HepG2 (cell line): ENCODE results near the gene ALDH1A1. TPM values are rescaled to one million over a fixed set of nuclear protein-coding genes. Genes with fewer than 3 reads are reported as not detected.

Experiments used
- ARID4A ChIP-seq: sonication (generic); formaldehyde crosslinking; IDR thresholded peaks from 2 replicates; pipeline ENCODE4 v1.5.0; 2020; ENCODE audit warnings: mild to moderate bottlenecking, missing genetic modification reagents, borderline replicate concordance
- ATF2 ChIP-seq: sonication (generic); formaldehyde crosslinking; IDR thresholded peaks from 2 replicates; pipeline ENCODE4 v1.4.0; 2020; ENCODE audit warnings: missing genetic modification reagents
- FOXP1 ChIP-seq, 2 experiments: fragments of 450-650 bp in 1 of 2; IDR thresholded peaks; 2 replicates each; pipeline ENCODE4 v1.6.1; 2017 to 2018; ENCODE audit warnings: antibody characterized with exemption in 1 of 2
- HDAC6 ChIP-seq: fragments of 200-600 bp; sonication (generic); IDR thresholded peaks from 2 replicates; pipeline ENCODE4 v1.7.0; 2017; ENCODE audit warnings: mild to moderate bottlenecking, antibody characterized with exemption, low read length, low read depth
- KLF13 ChIP-seq: sonication (generic); formaldehyde crosslinking; IDR thresholded peaks from 2 replicates; pipeline ENCODE4 v1.4.0; 2020; ENCODE audit warnings: mild to moderate bottlenecking, missing genetic modification reagents
- MAFK ChIP-seq, 2 experiments: IDR thresholded peaks in 1 of 2; conservative IDR thresholded peaks in 1 of 2; 2 replicates each; pipeline ENCODE4 v1.6.1; 2011; ENCODE audit warnings: improper control_type of control experiment in 2 of 2, low read length in 2 of 2
- MEIS1 ChIP-seq: sonication (generic); formaldehyde crosslinking; IDR thresholded peaks from 2 replicates; pipeline ENCODE4 v1.9.0; 2021; ENCODE audit warnings: mild to moderate bottlenecking, missing genetic modification reagents, moderate library complexity, borderline replicate concordance
- MXD4 ChIP-seq: IDR thresholded peaks from 2 replicates; pipeline ENCODE4 v1.6.1; 2016; ENCODE audit warnings: mild to moderate bottlenecking, missing biosample characterization, missing genetic modification reagents
- MZF1 ChIP-seq: sonication (generic); formaldehyde crosslinking; IDR thresholded peaks from 2 replicates; pipeline ENCODE4 v1.8.1; 2023; ENCODE audit warnings: mild to moderate bottlenecking, missing genetic modification reagents, borderline replicate concordance
- NFIC ChIP-seq: IDR thresholded peaks from 2 replicates; pipeline ENCODE4 v1.6.1; 2012; ENCODE audit warnings: mild to moderate bottlenecking, low read length, inconsistent platforms
- PPARG ChIP-seq: conservative IDR thresholded peaks from 2 replicates; pipeline ENCODE4 v1.6.1; 2016; ENCODE audit warnings: missing biosample characterization, missing genetic modification reagents
- RCOR2 ChIP-seq: IDR thresholded peaks from 2 replicates; pipeline ENCODE4 v1.6.1; 2016; ENCODE audit warnings: missing biosample characterization, missing genetic modification reagents
- SAP130 ChIP-seq: IDR thresholded peaks from 2 replicates; pipeline ENCODE4 v1.6.1; 2016; ENCODE audit warnings: low read depth
- TBX3 ChIP-seq: fragments of 450-650 bp; IDR thresholded peaks from 2 replicates; pipeline ENCODE4 v1.6.1; 2017; ENCODE audit warnings: antibody characterized with exemption, mild to moderate bottlenecking, inconsistent platforms, borderline replicate concordance
- TOE1 ChIP-seq: sonication (generic); formaldehyde crosslinking; IDR thresholded peaks from 2 replicates; pipeline ENCODE4 v1.4.0; 2020; ENCODE audit warnings: mild to moderate bottlenecking, missing genetic modification reagents
- ZBTB4 ChIP-seq: sonication (generic); formaldehyde crosslinking; IDR thresholded peaks from 2 replicates; pipeline ENCODE4 v1.4.0; 2020; ENCODE audit warnings: missing genetic modification reagents, mild to moderate bottlenecking, borderline replicate concordance
- ZNF224 ChIP-seq: sonication (generic); formaldehyde crosslinking; IDR thresholded peaks from 2 replicates; pipeline ENCODE4 v1.5.0; 2020; ENCODE audit warnings: mild to moderate bottlenecking, missing genetic modification reagents
- ZNF350 ChIP-seq: sonication (generic); formaldehyde crosslinking; IDR thresholded peaks from 2 replicates; pipeline ENCODE4 v1.4.0; 2020; ENCODE audit warnings: mild to moderate bottlenecking, low read depth, missing genetic modification reagents, borderline replicate concordance
- polyA plus RNA-seq, 8 experiments: library from polyadenylated mRNA; depleted of rRNA in 3 of 8; stranded (reverse) in 7 of 8; unstranded in 1 of 8; fragments of >200 nt; fragmentation: Illumina TruSeq in 4 of 8; extraction: Trizol in 4 of 8; gene quantifications; 2 replicates each; pipeline versions ENCODE4 v1.2.1 to v1.2.3, GENCODE V29; 2011 to 2016; ENCODE audit warnings: low read depth in 4 of 8, missing spikeins in 1 of 8, mixed read lengths in 1 of 8; ENCODE audit not compliant: insufficient read depth in 1 of 8
- total RNA-seq, 5 experiments: library from RNA; depleted of rRNA; stranded (reverse); fragments of >200 nt; fragmentation: Illumina TruSeq; extraction: Trizol; gene quantifications; 2 replicates each; pipeline ENCODE4 v1.2.3, GENCODE V29; 2016; ENCODE audit warnings: low read depth in 1 of 5

Gene ALDH1A1
- total and polyA plus RNA-seq, 2 of the 13 experiments (the other 11 are each of a cell fraction or from before 2014, with no cell fraction given), result 88.2 to 439 TPM

- TF ChIP-seq ZBTB4 (CRISPR knock-in tag) (no peak), HDAC6 (no peak), NFIC (no peak; the same call in 1 of the 2 replicates), FOXP1 (IDR thresholded peaks at IDR 0.05) (no peak), FOXP1 (CRISPR knock-in tag; IDR thresholded peaks at IDR 0.05) (peak; percentile 51; the same call in 1 of the 2 replicates), MEIS1 (CRISPR knock-in tag) (no peak), SAP130 (peak; percentile 21; the same call in 1 of the 2 replicates), MZF1 (CRISPR knock-in tag) (no peak), MAFK (conservative IDR thresholded peaks at IDR 0.05 in 1 of 2, IDR thresholded peaks at IDR 0.05 in 1 of 2; ENCODE audit: low read length in 2 of 2) (0 out of 4 replicates have a peak, but pooled peaks of 1 of the 2 experiments have one; percentile 4), ATF2 (no peak), PPARG (CRISPR knock-in tag) (0 out of 2 replicates have a peak, but pooled peaks have one; percentile 49), KLF13 (CRISPR knock-in tag) (no peak), ARID4A (CRISPR knock-in tag) (no peak), RCOR2 (CRISPR knock-in tag) (0 out of 2 replicates have a peak, but pooled peaks have one; percentile 49), TBX3 (no peak), ZNF350 (CRISPR knock-in tag) (no peak), MXD4 (CRISPR knock-in tag) (no peak), TOE1 (CRISPR knock-in tag) (no peak), ZNF224 (no peak)
These were observed 27.9 kb upstream of the ALDH1A1 start (continued) for GRCh38 chr9:72980600-72981265.
